Measurements from ENCODE around the gene NCAPD2.

DNA sequence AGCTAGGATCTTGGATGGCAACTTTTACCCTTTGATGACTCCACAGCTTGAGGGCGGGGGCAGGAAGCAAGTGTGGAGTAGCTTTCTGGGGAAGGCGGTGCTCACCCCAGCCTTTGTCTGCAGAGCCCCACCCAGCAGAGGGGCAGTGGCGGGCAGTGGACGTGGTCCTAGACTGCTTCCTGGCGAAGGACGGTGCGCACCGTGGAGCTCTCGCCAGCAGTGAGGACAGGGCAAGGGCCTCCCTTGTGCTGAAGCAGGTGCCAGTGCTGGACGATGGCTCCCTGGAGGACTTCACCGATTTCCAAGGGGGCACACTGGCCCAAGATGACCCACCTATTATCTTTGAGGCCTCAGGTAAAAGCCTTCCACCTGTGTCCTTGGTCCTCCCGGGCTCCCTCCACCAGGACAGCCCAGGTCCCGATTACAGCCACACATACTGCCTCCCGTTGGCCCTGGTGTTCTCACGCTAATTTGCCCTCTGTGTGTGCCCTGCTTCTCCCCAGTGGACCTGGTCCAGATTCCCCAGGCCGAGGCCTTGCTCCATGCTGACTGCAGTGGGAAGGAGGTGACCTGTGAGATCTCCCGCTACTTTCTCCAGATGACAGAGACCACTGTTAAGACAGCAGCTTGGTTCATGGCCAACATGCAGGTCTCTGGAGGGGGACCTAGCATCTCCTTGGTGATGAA, 40.8 kb upstream of the NCAPD2 start:
- TF ChIP-seq POLR2A (IDR thresholded peaks at IDR 0.05) = no peak
- TF ChIP-seq, protein P1, sequence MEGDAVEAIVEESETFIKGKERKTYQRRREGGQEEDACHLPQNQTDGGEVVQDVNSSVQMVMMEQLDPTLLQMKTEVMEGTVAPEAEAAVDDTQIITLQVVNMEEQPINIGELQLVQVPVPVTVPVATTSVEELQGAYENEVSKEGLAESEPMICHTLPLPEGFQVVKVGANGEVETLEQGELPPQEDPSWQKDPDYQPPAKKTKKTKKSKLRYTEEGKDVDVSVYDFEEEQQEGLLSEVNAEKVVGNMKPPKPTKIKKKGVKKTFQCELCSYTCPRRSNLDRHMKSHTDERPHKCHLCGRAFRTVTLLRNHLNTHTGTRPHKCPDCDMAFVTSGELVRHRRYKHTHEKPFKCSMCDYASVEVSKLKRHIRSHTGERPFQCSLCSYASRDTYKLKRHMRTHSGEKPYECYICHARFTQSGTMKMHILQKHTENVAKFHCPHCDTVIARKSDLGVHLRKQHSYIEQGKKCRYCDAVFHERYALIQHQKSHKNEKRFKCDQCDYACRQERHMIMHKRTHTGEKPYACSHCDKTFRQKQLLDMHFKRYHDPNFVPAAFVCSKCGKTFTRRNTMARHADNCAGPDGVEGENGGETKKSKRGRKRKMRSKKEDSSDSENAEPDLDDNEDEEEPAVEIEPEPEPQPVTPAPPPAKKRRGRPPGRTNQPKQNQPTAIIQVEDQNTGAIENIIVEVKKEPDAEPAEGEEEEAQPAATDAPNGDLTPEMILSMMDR (IDR thresholded peaks at IDR 0.05) = no peak
